ENCODE data around the gene INO80C.
"Not testable (repeated sequence)": the region's sequence is repeated elsewhere in the genome, so short reads cannot be mapped to it uniquely, and the experiment has no call there.

INO80C gene

GRCh38 chr18:35490894-35491699 lies 6.7 kb downstream of the INO80C start:
- Histone ChIP-seq H3K79me2 (ENCODE audit: insufficient read depth, low read length) (peaks cover 1% of the 10 kb centered on the region), H4K20me1 (ENCODE audit: insufficient read depth, low read length) (no peaks in the 10 kb centered on the region), H3K27me3 (ENCODE audit: insufficient read depth, low read length, poor library complexity) (no peaks in the 10 kb centered on the region), H2AFZ (ENCODE audit: low read depth, low read length) (no peak overlapping the region), H3K27ac (ENCODE audit: low read length) (no peak overlapping the region), H3K4me1 (ENCODE audit: insufficient read depth, low read length) (peaks cover 9% of the 10 kb centered on the region), H3K36me3 (ENCODE audit: insufficient read depth, low read length) (no peaks in the 10 kb centered on the region), H3K4me3 (ENCODE audit: low read depth in 1 of 2, low read length in 2 of 2) (no peak overlapping the region), H3K9me3 (ENCODE audit: insufficient read depth, low read length, severe bottlenecking) (no peaks in the 10 kb centered on the region), H3K4me2 (ENCODE audit: insufficient read depth, low read length) (no peak overlapping the region), H3K9ac (ENCODE audit: low read depth, low read length) (no peak overlapping the region)
- DNase-seq, result peak; percentile 10
- TF ChIP-seq CTCF (IDR thresholded peaks at IDR 0.05; ENCODE audit: borderline replicate concordance, extremely low read depth, low read length, poor library complexity, severe bottlenecking), result no peak
- no peak for TF ChIP-seq EZH2 (IDR thresholded peaks at IDR 0.05; ENCODE audit: borderline replicate concordance, low read depth, low read length, severe bottlenecking)
- ATAC-seq (ENCODE audit: insufficient read depth, low read depth), result peak; percentile 35; the same call in 2 of the 3 replicates

- Histone ChIP-seq H3K4me3 (ENCODE audit: low read depth in 1 of 2, low read length in 2 of 2) (no peak overlapping the region), H3K27me3 (ENCODE audit: insufficient read depth, low read length, poor library complexity) (no peaks in the 10 kb centered on the region), H3K4me1 (ENCODE audit: insufficient read depth, low read length) (no peaks in the 10 kb centered on the region), H3K9me3 (ENCODE audit: insufficient read depth, low read length, severe bottlenecking) (no peaks in the 10 kb centered on the region), H3K9ac (ENCODE audit: low read depth, low read length) (no peak overlapping the region), H4K20me1 (ENCODE audit: insufficient read depth, low read length) (no peaks in the 10 kb centered on the region), H2AFZ (ENCODE audit: low read depth, low read length) (no peak overlapping the region), H3K36me3 (ENCODE audit: insufficient read depth, low read length) (no peaks in the 10 kb centered on the region), H3K79me2 (ENCODE audit: insufficient read depth, low read length) (no peaks in the 10 kb centered on the region; the same call in 1 of the 2 replicates), H3K4me2 (ENCODE audit: insufficient read depth, low read length) (no peak overlapping the region), H3K27ac (ENCODE audit: low read length) (no peak overlapping the region)
- TF ChIP-seq CTCF (IDR thresholded peaks at IDR 0.05; ENCODE audit: borderline replicate concordance, extremely low read depth, low read length, poor library complexity, severe bottlenecking), result no peak
- TF ChIP-seq EZH2 (IDR thresholded peaks at IDR 0.05; ENCODE audit: borderline replicate concordance, low read depth, low read length, severe bottlenecking), result no peak
- no peak for ATAC-seq (ENCODE audit: insufficient read depth, low read depth)
- no peak for DNase-seq
Measured at GRCh38 chr18:35489913-35490490, 7.8 kb downstream of the INO80C start.

GRCh38 chr18:35489281-35489680 lies 8.5 kb downstream of the INO80C start:
- DNase-seq; H3K27me3 ChIP-seq (ENCODE audit: insufficient read depth, low read length, poor library complexity); H3K4me1 ChIP-seq (ENCODE audit: insufficient read depth, low read length); H4K20me1 ChIP-seq (ENCODE audit: insufficient read depth, low read length); H3K27ac ChIP-seq (ENCODE audit: low read length); H3K4me2 ChIP-seq (ENCODE audit: insufficient read depth, low read length); ATAC-seq (ENCODE audit: insufficient read depth, low read depth); H2AFZ ChIP-seq (ENCODE audit: low read depth, low read length); H3K36me3 ChIP-seq (ENCODE audit: insufficient read depth, low read length); H3K4me3 ChIP-seq (ENCODE audit: low read depth in 1 of 2, low read length in 2 of 2); H3K79me2 ChIP-seq (ENCODE audit: insufficient read depth, low read length); H3K9ac ChIP-seq (ENCODE audit: low read depth, low read length); H3K9me3 ChIP-seq (ENCODE audit: insufficient read depth, low read length, severe bottlenecking): not testable (repeated sequence)

- not testable (repeated sequence) for H3K27me3 ChIP-seq (ENCODE audit: insufficient read depth, low read length, poor library complexity); H3K4me2 ChIP-seq (ENCODE audit: insufficient read depth, low read length); ATAC-seq (ENCODE audit: insufficient read depth, low read depth); H3K79me2 ChIP-seq (ENCODE audit: insufficient read depth, low read length); H3K9ac ChIP-seq (ENCODE audit: low read depth, low read length); H4K20me1 ChIP-seq (ENCODE audit: insufficient read depth, low read length); H2AFZ ChIP-seq (ENCODE audit: low read depth, low read length); H3K27ac ChIP-seq (ENCODE audit: low read length); H3K9me3 ChIP-seq (ENCODE audit: insufficient read depth, low read length, severe bottlenecking); H3K4me1 ChIP-seq (ENCODE audit: insufficient read depth, low read length); H3K4me3 ChIP-seq (ENCODE audit: low read depth in 1 of 2, low read length in 2 of 2); DNase-seq; H3K36me3 ChIP-seq (ENCODE audit: insufficient read depth, low read length)
Measured at GRCh38 chr18:35488396-35488795, 9.4 kb downstream of the INO80C start.

GRCh38 chr18:35487525-35487924 lies 10.2 kb downstream of the INO80C start:
- H3K4me1 ChIP-seq (ENCODE audit: insufficient read depth, low read length); H3K27ac ChIP-seq (ENCODE audit: low read length); DNase-seq; H3K9ac ChIP-seq (ENCODE audit: low read depth, low read length); H3K4me3 ChIP-seq (ENCODE audit: low read depth in 1 of 2, low read length in 2 of 2); H3K36me3 ChIP-seq (ENCODE audit: insufficient read depth, low read length); H4K20me1 ChIP-seq (ENCODE audit: insufficient read depth, low read length); H3K27me3 ChIP-seq (ENCODE audit: insufficient read depth, low read length, poor library complexity); ATAC-seq (ENCODE audit: insufficient read depth, low read depth); H3K79me2 ChIP-seq (ENCODE audit: insufficient read depth, low read length); H2AFZ ChIP-seq (ENCODE audit: low read depth, low read length); H3K9me3 ChIP-seq (ENCODE audit: insufficient read depth, low read length, severe bottlenecking); H3K4me2 ChIP-seq (ENCODE audit: insufficient read depth, low read length): not testable (repeated sequence)

Data from DND-41 (cell line).